HepG2 (cell line): ENCODE data around the gene TSPAN3. TPM values are rescaled to one million over a fixed set of nuclear protein-coding genes. Genes with fewer than 3 reads are reported as not detected.

Experiments
- BRD4 ChIP-seq: sonication (generic); formaldehyde crosslinking; IDR thresholded peaks from 2 replicates; pipeline ENCODE4 v1.4.0; 2020; ENCODE audit warnings: missing genetic modification reagents
- EHMT2 ChIP-seq: fragments of 200-600 bp; sonication (generic); IDR thresholded peaks from 2 replicates; pipeline ENCODE4 v1.7.0; 2017; ENCODE audit warnings: antibody characterized with exemption, low read depth, low read length, borderline replicate concordance
- SNRNP70 ChIP-seq: fragments of 200-400 bp; formaldehyde crosslinking; IDR thresholded peaks from 2 replicates; pipeline ENCODE4 v1.6.1; 2017; ENCODE audit warnings: mild to moderate bottlenecking, low read depth, low read length, moderate library complexity
- ZEB1 ChIP-seq: IDR thresholded peaks from 2 replicates; pipeline ENCODE4 v1.6.1; 2012; ENCODE audit warnings: mild to moderate bottlenecking, low read depth, inconsistent platforms; ENCODE audit not compliant: insufficient replicate concordance
- ZNF263 ChIP-seq: sonication (generic); formaldehyde crosslinking; IDR thresholded peaks from 2 replicates; pipeline ENCODE4 v1.4.0; 2020; ENCODE audit warnings: missing genetic modification reagents
- ZNF296 ChIP-seq: sonication (generic); formaldehyde crosslinking; conservative IDR thresholded peaks from 2 replicates; pipeline ENCODE4 v1.5.0; 2020; ENCODE audit warnings: mild to moderate bottlenecking, missing genetic modification reagents
- ZNF75D ChIP-seq: sonication (generic); formaldehyde crosslinking; IDR thresholded peaks from 2 replicates; pipeline ENCODE4 v1.8.1; 2023; ENCODE audit warnings: missing genetic modification reagents, mild to moderate bottlenecking, borderline replicate concordance
- ZSCAN20 ChIP-seq: sonication (generic); formaldehyde crosslinking; IDR thresholded peaks from 2 replicates; pipeline ENCODE4 v1.4.0; 2020; ENCODE audit warnings: missing genetic modification reagents, mild to moderate bottlenecking, borderline replicate concordance
- polyA plus RNA-seq, 8 experiments: library from polyadenylated mRNA; depleted of rRNA in 3 of 8; stranded (reverse) in 7 of 8; unstranded in 1 of 8; fragments of >200 nt; fragmentation: Illumina TruSeq in 4 of 8; extraction: Trizol in 4 of 8; gene quantifications; 2 replicates each; pipeline versions ENCODE4 v1.2.1 to v1.2.3, GENCODE V29; 2011 to 2016; ENCODE audit warnings: low read depth in 4 of 8, missing spikeins in 1 of 8, mixed read lengths in 1 of 8; ENCODE audit not compliant: insufficient read depth in 1 of 8
- total RNA-seq, 5 experiments: library from RNA; depleted of rRNA; stranded (reverse); fragments of >200 nt; fragmentation: Illumina TruSeq; extraction: Trizol; gene quantifications; 2 replicates each; pipeline ENCODE4 v1.2.3, GENCODE V29; 2016; ENCODE audit warnings: low read depth in 1 of 5
- TF ChIP-seq, protein P1 (sequence below): sonication (generic); formaldehyde crosslinking; IDR thresholded peaks from one replicate; pipeline ENCODE4 v1.5.1; 2020; ENCODE audit warnings: mild to moderate bottlenecking, missing genetic modification reagents; ENCODE audit errors: not compliant biosample characterization
- TF ChIP-seq, protein P2 (sequence below): sonication (generic); formaldehyde crosslinking; IDR thresholded peaks from 2 replicates; pipeline ENCODE4 v1.4.0; 2020; ENCODE audit warnings: mild to moderate bottlenecking, missing genetic modification reagents
- TF ChIP-seq, protein P3 (sequence below): sonication (generic); formaldehyde crosslinking; IDR thresholded peaks from 2 replicates; pipeline ENCODE4 v1.4.0; 2020; ENCODE audit warnings: low read depth, mild to moderate bottlenecking, missing genetic modification reagents
- TF ChIP-seq, protein P4 (sequence below): sonication (generic); formaldehyde crosslinking; IDR thresholded peaks from 2 replicates; pipeline ENCODE4 v1.8.0; 2022; ENCODE audit warnings: low read depth, missing genetic modification reagents
- TF ChIP-seq, protein P5 (sequence below): sonication (generic); formaldehyde crosslinking; IDR thresholded peaks from 2 replicates; pipeline ENCODE4 v1.4.0; 2020; ENCODE audit warnings: missing genetic modification reagents

The TSPAN3 gene
- total and polyA plus RNA-seq, 2 of the 13 experiments (the other 11 are each of a cell fraction or from before 2014, with no cell fraction given): 167 to 170 TPM

DNA sequence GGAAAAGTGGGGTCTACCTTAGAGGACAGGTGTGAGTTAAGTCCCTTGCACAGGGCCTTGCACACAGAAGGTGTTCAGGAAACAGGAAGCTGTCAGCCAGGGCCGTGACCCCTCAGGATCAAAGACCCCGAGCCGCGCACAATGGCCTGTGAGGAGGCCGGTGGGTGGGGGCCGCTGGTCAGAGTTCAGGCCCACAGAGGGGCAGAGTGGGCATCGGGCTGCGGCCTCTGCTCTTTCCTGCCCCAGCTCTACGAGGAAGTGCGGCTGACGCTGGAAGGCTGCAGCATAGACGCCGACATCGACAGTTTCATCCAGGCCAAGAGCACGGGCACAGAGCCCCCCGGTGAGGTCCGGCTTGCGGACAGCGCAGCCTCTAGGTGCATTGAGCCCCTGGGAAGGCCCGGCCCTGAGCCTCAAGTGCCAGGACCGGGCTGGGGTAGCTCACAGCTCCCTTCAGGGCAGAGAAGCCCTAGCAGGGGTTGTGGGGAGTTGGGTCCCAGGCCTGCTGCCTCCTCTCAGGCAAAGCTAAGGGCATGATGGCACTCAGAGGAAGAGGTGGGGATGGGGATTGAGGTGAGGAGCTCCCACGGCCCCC lies 38.8 kb downstream of the TSPAN3 start (continued):
- TF ChIP-seq, protein P1, sequence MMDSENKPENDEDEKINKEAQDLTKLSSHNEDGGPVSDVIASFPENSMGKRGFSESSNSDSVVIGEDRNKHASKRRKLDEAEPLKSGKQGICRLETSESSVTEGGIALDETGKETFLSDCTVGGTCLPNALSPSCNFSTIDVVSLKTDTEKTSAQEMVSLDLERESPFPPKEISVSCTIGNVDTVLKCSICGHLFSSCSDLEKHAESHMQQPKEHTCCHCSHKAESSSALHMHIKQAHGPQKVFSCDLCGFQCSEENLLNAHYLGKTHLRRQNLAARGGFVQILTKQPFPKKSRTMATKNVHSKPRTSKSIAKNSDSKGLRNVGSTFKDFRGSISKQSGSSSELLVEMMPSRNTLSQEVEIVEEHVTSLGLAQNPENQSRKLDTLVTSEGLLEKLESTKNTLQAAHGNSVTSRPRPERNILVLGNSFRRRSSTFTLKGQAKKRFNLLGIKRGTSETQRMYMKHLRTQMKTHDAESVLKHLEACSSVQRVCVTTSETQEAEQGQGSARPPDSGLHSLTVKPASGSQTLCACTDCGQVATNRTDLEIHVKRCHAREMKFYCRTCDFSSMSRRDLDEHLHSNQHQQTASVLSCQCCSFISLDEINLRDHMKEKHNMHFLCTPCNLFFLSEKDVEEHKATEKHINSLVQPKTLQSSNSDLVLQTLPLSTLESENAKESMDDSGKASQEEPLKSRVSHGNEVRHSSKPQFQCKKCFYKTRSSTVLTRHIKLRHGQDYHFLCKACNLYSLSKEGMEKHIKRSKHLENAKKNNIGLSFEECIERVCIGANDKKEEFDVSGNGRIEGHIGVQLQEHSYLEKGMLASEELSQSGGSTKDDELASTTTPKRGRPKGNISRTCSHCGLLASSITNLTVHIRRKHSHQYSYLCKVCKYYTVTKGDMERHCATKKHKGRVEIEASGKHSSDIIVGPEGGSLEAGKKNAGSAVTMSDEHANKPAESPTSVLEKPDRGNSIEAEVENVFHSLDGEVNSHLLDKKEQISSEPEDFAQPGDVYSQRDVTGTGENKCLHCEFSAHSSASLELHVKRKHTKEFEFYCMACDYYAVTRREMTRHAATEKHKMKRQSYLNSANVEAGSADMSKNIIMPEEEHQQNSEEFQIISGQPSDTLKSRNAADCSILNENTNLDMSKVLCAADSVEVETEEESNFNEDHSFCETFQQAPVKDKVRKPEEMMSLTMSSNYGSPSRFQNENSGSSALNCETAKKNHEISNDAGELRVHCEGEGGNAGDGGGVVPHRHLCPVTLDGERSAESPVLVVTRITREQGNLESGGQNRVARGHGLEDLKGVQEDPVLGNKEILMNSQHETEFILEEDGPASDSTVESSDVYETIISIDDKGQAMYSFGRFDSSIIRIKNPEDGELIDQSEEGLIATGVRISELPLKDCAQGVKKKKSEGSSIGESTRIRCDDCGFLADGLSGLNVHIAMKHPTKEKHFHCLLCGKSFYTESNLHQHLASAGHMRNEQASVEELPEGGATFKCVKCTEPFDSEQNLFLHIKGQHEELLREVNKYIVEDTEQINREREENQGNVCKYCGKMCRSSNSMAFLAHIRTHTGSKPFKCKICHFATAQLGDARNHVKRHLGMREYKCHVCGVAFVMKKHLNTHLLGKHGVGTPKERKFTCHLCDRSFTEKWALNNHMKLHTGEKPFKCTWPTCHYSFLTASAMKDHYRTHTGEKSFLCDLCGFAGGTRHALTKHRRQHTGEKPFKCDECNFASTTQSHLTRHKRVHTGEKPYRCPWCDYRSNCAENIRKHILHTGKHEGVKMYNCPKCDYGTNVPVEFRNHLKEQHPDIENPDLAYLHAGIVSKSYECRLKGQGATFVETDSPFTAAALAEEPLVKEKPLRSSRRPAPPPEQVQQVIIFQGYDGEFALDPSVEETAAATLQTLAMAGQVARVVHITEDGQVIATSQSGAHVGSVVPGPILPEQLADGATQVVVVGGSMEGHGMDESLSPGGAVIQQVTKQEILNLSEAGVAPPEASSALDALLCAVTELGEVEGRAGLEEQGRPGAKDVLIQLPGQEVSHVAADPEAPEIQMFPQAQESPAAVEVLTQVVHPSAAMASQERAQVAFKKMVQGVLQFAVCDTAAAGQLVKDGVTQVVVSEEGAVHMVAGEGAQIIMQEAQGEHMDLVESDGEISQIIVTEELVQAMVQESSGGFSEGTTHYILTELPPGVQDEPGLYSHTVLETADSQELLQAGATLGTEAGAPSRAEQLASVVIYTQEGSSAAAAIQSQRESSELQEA: no peak
- no peak for TF ChIP-seq ZNF75D (CRISPR knock-in tag)
- TF ChIP-seq ZSCAN20 (CRISPR knock-in tag): no peak
- no peak for TF ChIP-seq SNRNP70
- TF ChIP-seq ZNF296: peak; percentile 89; the same call in 1 of the 2 replicates
- TF ChIP-seq EHMT2: no peak
- no peak for TF ChIP-seq ZNF263 (CRISPR knock-in tag)
- 0 out of 2 replicates have a peak, but pooled peaks have one; percentile 23 for TF ChIP-seq BRD4 (CRISPR knock-in tag)
- TF ChIP-seq, protein P2, sequence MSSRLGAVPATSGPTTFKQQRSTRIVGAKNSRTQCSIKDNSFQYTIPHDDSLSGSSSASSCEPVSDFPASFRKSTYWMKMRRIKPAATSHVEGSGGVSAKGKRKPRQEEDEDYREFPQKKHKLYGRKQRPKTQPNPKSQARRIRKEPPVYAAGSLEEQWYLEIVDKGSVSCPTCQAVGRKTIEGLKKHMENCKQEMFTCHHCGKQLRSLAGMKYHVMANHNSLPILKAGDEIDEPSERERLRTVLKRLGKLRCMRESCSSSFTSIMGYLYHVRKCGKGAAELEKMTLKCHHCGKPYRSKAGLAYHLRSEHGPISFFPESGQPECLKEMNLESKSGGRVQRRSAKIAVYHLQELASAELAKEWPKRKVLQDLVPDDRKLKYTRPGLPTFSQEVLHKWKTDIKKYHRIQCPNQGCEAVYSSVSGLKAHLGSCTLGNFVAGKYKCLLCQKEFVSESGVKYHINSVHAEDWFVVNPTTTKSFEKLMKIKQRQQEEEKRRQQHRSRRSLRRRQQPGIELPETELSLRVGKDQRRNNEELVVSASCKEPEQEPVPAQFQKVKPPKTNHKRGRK (CRISPR knock-in tag): no peak
- TF ChIP-seq, protein P3, sequence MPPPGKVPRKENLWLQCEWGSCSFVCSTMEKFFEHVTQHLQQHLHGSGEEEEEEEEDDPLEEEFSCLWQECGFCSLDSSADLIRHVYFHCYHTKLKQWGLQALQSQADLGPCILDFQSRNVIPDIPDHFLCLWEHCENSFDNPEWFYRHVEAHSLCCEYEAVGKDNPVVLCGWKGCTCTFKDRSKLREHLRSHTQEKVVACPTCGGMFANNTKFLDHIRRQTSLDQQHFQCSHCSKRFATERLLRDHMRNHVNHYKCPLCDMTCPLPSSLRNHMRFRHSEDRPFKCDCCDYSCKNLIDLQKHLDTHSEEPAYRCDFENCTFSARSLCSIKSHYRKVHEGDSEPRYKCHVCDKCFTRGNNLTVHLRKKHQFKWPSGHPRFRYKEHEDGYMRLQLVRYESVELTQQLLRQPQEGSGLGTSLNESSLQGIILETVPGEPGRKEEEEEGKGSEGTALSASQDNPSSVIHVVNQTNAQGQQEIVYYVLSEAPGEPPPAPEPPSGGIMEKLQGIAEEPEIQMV (CRISPR knock-in tag): 0 out of 2 replicates have a peak, but pooled peaks have one; percentile 45
- TF ChIP-seq, protein P4, sequence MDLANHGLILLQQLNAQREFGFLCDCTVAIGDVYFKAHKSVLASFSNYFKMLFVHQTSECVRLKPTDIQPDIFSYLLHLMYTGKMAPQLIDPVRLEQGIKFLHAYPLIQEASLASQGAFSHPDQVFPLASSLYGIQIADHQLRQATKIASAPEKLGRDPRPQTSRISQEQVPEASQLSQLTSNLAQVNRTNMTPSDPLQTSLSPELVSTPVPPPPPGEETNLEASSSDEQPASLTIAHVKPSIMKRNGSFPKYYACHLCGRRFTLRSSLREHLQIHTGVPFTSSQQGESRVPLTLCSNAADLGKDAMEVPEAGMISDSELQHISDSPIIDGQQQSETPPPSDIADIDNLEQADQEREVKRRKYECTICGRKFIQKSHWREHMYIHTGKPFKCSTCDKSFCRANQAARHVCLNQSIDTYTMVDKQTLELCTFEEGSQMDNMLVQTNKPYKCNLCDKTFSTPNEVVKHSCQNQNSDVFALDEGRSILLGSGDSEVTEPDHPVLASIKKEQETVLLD (CRISPR knock-in tag): no peak; the same call in 1 of the 2 replicates
- TF ChIP-seq ZEB1: peak; percentile 85
- TF ChIP-seq, protein P5, sequence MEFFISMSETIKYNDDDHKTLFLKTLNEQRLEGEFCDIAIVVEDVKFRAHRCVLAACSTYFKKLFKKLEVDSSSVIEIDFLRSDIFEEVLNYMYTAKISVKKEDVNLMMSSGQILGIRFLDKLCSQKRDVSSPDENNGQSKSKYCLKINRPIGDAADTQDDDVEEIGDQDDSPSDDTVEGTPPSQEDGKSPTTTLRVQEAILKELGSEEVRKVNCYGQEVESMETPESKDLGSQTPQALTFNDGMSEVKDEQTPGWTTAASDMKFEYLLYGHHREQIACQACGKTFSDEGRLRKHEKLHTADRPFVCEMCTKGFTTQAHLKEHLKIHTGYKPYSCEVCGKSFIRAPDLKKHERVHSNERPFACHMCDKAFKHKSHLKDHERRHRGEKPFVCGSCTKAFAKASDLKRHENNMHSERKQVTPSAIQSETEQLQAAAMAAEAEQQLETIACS (CRISPR knock-in tag): no peak
